Common myeloid progenitor, CD34-positive (primary cell): ENCODE data around the gene MTOR.
"Not testable (repeated sequence)": the region's sequence is repeated elsewhere in the genome, so short reads cannot be mapped to it uniquely, and the experiment has no call there.

Experiments used
- CTCF ChIA-PET: fragments of 350-600 bp; sonication (Branson Sonifier 250); formaldehyde crosslinking; loops from one replicate; lab custom pipeline; 2021; ENCODE audit warnings: antibody characterized with exemption; lab: Charles Lee
- POLR2A ChIA-PET: fragments of 350-600 bp; sonication (Branson Sonifier 250); formaldehyde crosslinking; loops from one replicate; lab custom pipeline; 2021; ENCODE audit warnings: antibody characterized with exemption; lab: Charles Lee
- DNase-seq, 3 donors: peaks; one replicate each; pipeline versions ENCODE4 v3.0.0 to v3.0.0-alpha.2; 2013
- H3K27ac ChIP-seq, 2 experiments: 1 replicate in 1 of 2; 2 replicates in 1 of 2; pipeline ENCODE4 v1.7.0; 2013; ENCODE audit warnings: inconsistent platforms in 2 of 2, low read length in 2 of 2, mild to moderate bottlenecking in 2 of 2, low read depth in 1 of 2, moderate library complexity in 1 of 2; ENCODE audit not compliant: severe bottlenecking in 2 of 2, insufficient read depth in 1 of 2, poor library complexity in 1 of 2
- H3K27me3 ChIP-seq, 5 experiments: replicated peaks in 2 of 5; 1 replicate in 3 of 5; 2 replicates in 2 of 5; pipeline versions ENCODE4 v1.6.1 to v1.7.0; 2013; ENCODE audit warnings: low read length in 4 of 5, mild to moderate bottlenecking in 2 of 5, moderate library complexity in 2 of 5, inconsistent platforms in 1 of 5; ENCODE audit not compliant: insufficient read depth in 5 of 5, control insufficient read depth in 4 of 5
- H3K36me3 ChIP-seq, 4 experiments: 1 replicate in 2 of 4; 2 replicates in 2 of 4; pipeline versions ENCODE4 v1.6.1 to v1.7.0; 2013; ENCODE audit warnings: low read length in 3 of 4, control low read depth in 1 of 4, mild to moderate bottlenecking in 1 of 4; ENCODE audit not compliant: control insufficient read depth in 4 of 4, insufficient read depth in 4 of 4
- H3K4me1 ChIP-seq, 4 experiments: 1 replicate in 3 of 4; 2 replicates in 1 of 4; pipeline versions ENCODE4 v1.6.1 to v1.7.1; 2013; ENCODE audit warnings: low read length in 3 of 4, mild to moderate bottlenecking in 3 of 4, control low read depth in 1 of 4, inconsistent platforms in 1 of 4, moderate library complexity in 1 of 4; ENCODE audit not compliant: control insufficient read depth in 4 of 4, insufficient read depth in 4 of 4; ENCODE audit errors: control extremely low read depth in 1 of 4
- H3K4me3 ChIP-seq, 7 experiments: 1 replicate in 4 of 7; 2 replicates in 3 of 7; pipeline versions ENCODE4 v1.5.1 to v1.7.0; 2013; ENCODE audit warnings: mild to moderate bottlenecking in 7 of 7, low read length in 6 of 7, moderate library complexity in 6 of 7, inconsistent platforms in 2 of 7, low read depth in 2 of 7, control low read depth in 1 of 7; ENCODE audit not compliant: insufficient read depth in 4 of 7, control insufficient read depth in 1 of 7; ENCODE audit errors: extremely low read depth in 1 of 7
- H3K9me3 ChIP-seq, 5 experiments: 1 replicate in 4 of 5; 2 replicates in 1 of 5; pipeline versions ENCODE4 v1.6.1 to v1.7.1; 2013; ENCODE audit warnings: low read length in 4 of 5, mild to moderate bottlenecking in 2 of 5, inconsistent platforms in 1 of 5, low read depth in 1 of 5, moderate library complexity in 1 of 5; ENCODE audit not compliant: control insufficient read depth in 4 of 5, insufficient read depth in 2 of 5; ENCODE audit errors: control extremely low read depth in 1 of 5
- WGBS: methylation state at CpG from one replicate; pipeline ENCODE4 v1.1.5; 2013; ENCODE audit not compliant: insufficient coverage; 5-methylcytosine and 5-hydroxymethylcytosine counted together

Gene MTOR

DNA sequence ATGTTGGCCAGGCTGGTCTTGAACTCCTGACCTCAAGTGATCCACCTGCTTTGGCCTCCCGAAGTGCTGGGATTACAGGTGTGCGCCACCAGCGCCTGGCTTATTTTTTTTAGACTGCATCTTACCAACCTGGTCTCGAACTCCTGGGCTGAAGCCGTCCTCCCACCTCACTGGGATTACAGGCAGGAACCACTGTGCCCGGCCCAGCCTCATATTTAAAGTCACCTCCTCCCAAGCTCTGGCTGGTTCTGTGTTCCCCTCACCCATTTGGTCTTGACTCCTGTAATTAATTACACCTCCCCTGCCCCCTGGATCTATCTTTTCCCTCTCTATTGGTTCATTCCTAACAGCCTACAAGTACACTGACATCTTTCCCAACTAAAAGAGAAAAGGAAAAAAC, 161.0 kb downstream of the MTOR start:
- H3K9me3 ChIP-seq, result no peaks in the 10 kb centered on the region
- ChIA-PET POLR2A (no interaction called here), CTCF (no interaction called here)
- peaks cover 0 to 15% (median 12%) of the 10 kb centered on the region in 4 experiments for H3K36me3 ChIP-seq
- H3K4me1 ChIP-seq, result peaks cover 7 to 15% (median 10%) of the 10 kb centered on the region in 4 experiments
- no peak overlapping the region for H3K4me3 ChIP-seq
- no peaks in the 10 kb centered on the region for H3K27me3 ChIP-seq
- no peak overlapping the region for H3K27ac ChIP-seq
- no peak for DNase-seq
- 97% methylated on average over 5 of the region's 6 CpGs for WGBS

DNA sequence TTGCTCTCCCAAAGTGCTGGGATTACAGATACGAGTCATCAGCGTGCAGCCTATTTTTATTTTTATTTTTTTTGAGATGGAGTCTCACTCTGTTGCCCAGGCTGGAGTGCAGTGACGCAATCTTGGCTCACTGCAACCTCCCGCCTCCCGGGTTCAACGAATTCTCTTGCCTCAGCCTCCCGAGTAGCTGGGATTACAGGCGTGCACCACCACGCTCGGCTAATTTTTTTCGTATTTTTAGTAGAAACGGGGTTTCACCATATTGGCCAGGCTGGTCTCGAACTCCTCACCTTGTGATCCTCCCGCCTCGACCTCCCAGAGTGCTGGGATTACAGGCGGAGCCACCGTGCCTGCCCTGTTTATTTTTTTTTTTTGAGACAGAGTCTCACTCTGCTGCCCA, 161.5 kb downstream of the MTOR start:
- H3K9me3 ChIP-seq, H3K4me3 ChIP-seq, DNase-seq, H3K27ac ChIP-seq, CTCF ChIA-PET, H3K27me3 ChIP-seq, POLR2A ChIA-PET: not testable (repeated sequence)
- Histone ChIP-seq H3K36me3 (peaks cover 0 to 14% (median 9%) of the 10 kb centered on the region in 4 experiments), H3K4me1 (peaks cover 7 to 15% (median 10%) of the 10 kb centered on the region in 4 experiments)
- 97% methylated on average over 14 of the region's 17 CpGs for WGBS

DNA sequence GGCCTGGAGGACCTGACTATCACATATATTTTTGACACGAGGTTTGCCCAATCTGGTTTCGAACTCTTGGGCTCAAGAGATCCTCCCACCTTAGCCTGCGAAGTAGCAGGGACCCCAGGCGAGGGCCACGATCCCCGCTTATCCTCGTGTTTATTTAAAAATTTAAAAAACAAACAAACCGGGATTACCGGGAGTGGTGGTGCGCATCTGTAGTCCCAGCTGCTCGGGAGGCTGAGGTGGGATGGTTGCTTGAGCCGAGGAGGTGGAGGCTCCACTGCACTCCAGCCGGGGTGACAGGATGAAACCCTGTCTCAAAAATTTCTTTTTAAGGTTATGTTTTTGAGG, 162.2 kb downstream of the MTOR start:
- ChIA-PET POLR2A (interaction anchor here (0.7 kb wide), 1 partner anchor 10 kb away, joined by 3 read pairs; no protein-coding TSS in a partner anchor), CTCF (no interaction called here)
- peaks cover 0 to 18% (median 11%) of the 10 kb centered on the region in 4 experiments for H3K36me3 ChIP-seq
- DNase-seq, result no peak
- no peaks in the 10 kb centered on the region for H3K9me3 ChIP-seq
- H3K27me3 ChIP-seq, result no peaks in the 10 kb centered on the region
- WGBS, result 74% methylated on average over 9 of the region's 13 CpGs
- peaks cover 7 to 15% (median 10%) of the 10 kb centered on the region in 4 experiments for H3K4me1 ChIP-seq
- peak overlapping the region in 5 of 7 experiments; percentile 89 to 99 (median 92) for H3K4me3 ChIP-seq
- H3K27ac ChIP-seq, result peak overlapping the region; percentile 82 to 92

DNA sequence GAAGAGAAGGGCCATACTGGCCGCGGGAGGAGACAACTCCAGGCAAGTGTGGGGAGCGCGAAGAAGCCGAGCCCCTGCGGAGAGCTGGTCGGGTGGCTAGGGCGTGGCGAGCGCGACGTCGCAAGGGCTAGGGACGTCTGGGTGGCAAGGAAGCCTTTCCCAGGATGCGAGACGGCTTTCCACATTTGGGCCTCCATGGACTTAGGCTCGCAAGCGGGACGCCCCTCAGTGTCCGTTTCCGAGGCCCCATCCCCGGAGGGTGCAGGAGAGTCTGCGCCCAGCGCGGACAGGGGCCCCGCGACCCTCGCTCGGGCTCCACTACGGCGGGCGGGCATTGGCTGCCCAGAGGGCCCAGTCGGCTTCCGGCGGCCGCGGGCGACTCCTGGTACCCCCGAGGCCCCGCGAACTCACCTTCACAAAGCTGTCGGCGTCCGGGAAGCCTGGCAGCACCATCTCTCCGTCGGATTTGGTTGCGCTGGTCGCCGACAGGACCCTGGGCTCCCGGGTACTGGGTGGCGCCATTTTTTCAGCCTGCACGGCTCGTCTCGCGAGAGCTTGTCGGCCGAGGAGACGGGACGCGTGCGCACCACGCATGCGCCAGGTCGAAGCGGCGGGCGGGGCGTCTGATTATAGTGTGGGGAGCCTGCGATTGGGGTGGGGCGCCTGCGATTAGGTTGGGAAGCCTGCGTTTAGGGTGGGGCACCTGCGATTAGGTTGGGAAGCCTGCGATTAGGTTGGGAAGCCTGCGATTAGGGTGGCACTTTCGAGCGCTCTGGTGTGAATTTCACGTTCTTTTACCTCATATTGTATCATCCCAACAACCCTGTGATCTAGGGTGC, 162.8 kb downstream of the MTOR start, which contains the start of gene EXOSC10:
TSS of gene EXOSC10 (minus strand) at position 560 of the 839 bp plus-strand sequence. CDS start at position 522, 38 bp downstream.
- CTCF ChIA-PET, result interaction anchor here (1.3 to 1.8 kb wide), 2 partner anchors 10 to 12 kb away, joined by 3 to 7 read pairs; no protein-coding TSS in a partner anchor
- Histone ChIP-seq H3K9me3 (no peaks in the 10 kb centered on the region), H3K27me3 (no peaks in the 10 kb centered on the region), H3K4me3 (peak within 1 kb of the TSS; percentile 83 to 99 (median 91)), H3K4me1 (peaks cover 7 to 15% (median 10%) of the 10 kb centered on the region in 4 experiments), H3K27ac (peak within 1 kb of the TSS; percentile 82 to 92), H3K36me3 (peaks cover 2 to 24% (median 14%) of the 10 kb centered on the region in 4 experiments)
- POLR2A ChIA-PET, result interaction anchor here (0.6 to 0.9 kb wide), 3 partner anchors 8 to 79 kb away, joined by 3 read pairs; no protein-coding TSS in a partner anchor
- peak; percentile 88 to 92 (median 90) for DNase-seq
- under 1% methylated on average over 61 of the region's 78 CpGs for WGBS

DNA sequence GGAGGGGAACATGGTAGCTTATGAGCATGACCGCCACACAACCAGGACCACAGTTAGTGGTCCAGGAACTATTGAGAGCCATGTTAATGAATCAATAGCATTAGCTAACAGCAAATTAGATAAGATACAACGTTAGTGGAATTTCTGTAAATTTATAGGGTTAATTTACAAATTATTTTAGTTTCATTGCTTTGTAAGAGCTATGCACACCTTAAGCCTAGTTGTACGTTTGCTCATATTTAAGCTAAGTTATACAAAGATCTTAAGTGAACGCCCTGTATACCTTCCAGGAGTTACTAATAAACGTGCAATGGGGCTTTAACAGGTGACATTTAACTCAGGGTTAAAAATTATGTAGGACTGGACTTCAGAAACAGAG, 163.4 kb downstream of the MTOR start:
- 6% methylated on average over 3 of the region's 5 CpGs for WGBS
- Histone ChIP-seq H3K27me3 (no peaks in the 10 kb centered on the region), H3K9me3 (no peaks in the 10 kb centered on the region), H3K27ac (peak overlapping the region; percentile 82 to 92), H3K4me1 (peaks cover 7 to 15% (median 10%) of the 10 kb centered on the region in 4 experiments), H3K36me3 (peaks cover 2 to 30% (median 16%) of the 10 kb centered on the region in 4 experiments), H3K4me3 (peak overlapping the region; percentile 83 to 99 (median 91))
- POLR2A ChIA-PET, result interaction anchor here (0.6 to 0.9 kb wide), 2 partner anchors 8 to 78 kb away, joined by 3 read pairs; no protein-coding TSS in a partner anchor
- no peak for DNase-seq
- CTCF ChIA-PET, result interaction anchor here (0.8 to 1.8 kb wide), 3 partner anchors 9 to 61 kb away, joined by 3 to 7 read pairs (median 3); no protein-coding TSS in a partner anchor

DNA sequence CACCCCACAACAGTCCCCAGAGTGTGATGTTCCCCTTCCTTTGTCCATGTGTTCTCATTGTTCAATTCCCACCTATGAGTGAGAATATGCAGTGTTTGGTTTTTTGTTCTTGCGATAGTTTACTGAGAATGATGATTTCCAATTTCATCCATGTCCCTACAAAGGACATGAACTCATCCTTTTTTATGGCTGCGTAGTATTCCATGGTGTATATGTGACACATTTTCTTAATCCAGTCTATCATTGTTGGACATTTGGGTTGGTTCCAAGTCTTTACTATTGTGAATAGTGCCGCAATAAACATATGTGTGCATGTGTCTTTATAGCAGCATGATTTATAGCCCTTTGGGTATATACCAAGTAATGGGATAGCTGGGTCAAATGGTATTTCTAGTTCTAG, 178.6 kb downstream of the MTOR start:
- CTCF ChIA-PET, H3K4me3 ChIP-seq, H3K4me1 ChIP-seq, H3K27me3 ChIP-seq, H3K9me3 ChIP-seq, H3K27ac ChIP-seq, POLR2A ChIA-PET, DNase-seq: not testable (repeated sequence)
- no CpG with 5 or more reads among the region's 3 CpGs for WGBS
- H3K36me3 ChIP-seq, result peaks cover 16 to 59% (median 49%) of the 10 kb centered on the region in 4 experiments

DNA sequence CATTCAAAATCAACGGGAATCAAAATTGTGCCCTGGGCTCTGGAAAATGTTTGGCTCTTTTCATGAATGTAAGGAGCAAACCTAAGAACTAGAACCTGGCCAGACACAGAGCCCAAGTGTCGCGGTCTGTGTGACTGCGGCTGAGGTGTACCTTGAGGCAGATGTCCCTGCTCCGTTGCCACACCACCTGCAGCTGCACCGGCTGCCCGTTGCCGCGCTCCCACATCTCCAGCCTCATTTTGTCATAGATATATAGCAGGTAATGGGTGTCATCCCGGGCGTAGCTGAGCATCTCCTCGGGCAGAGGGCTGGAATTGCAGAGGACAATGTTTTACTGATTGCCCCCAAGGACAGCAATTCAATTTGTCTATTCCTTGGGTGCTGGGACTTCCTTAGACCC, 181.4 kb downstream of the MTOR start:
- WGBS, result 92% methylated on average over 9 of the region's 12 CpGs
- Histone ChIP-seq H3K36me3 (peaks cover 12 to 63% (median 52%) of the 10 kb centered on the region in 4 experiments), H3K9me3 (no peaks in the 10 kb centered on the region), H3K27ac (no peak overlapping the region), H3K4me1 (no peaks in the 10 kb centered on the region), H3K4me3 (no peak overlapping the region), H3K27me3 (no peaks in the 10 kb centered on the region)
- POLR2A ChIA-PET, result no interaction called here
- DNase-seq, result no peak
- CTCF ChIA-PET, result interaction anchor here (0.6 to 0.7 kb wide), 2 partner anchors 7 to 44 kb away, joined by 3 read pairs; no protein-coding TSS in a partner anchor
